DND-41 (cell line): ENCODE measurements around the gene CRELD1.

Source experiments
- EZH2 ChIP-seq: IDR thresholded peaks from 3 replicates; pipeline ENCODE4 v1.6.1; 2012; ENCODE audit warnings: borderline replicate concordance, low read depth, mild to moderate bottlenecking, moderate library complexity, low read length, inconsistent platforms; ENCODE audit not compliant: severe bottlenecking
- TF ChIP-seq, protein P1 (sequence below): IDR thresholded peaks from 2 replicates; pipeline ENCODE4 v1.5.1; 2012; ENCODE audit warnings: borderline replicate concordance, low read length, moderate library complexity, mild to moderate bottlenecking; ENCODE audit not compliant: poor library complexity, severe bottlenecking; ENCODE audit errors: extremely low read depth

DNA sequence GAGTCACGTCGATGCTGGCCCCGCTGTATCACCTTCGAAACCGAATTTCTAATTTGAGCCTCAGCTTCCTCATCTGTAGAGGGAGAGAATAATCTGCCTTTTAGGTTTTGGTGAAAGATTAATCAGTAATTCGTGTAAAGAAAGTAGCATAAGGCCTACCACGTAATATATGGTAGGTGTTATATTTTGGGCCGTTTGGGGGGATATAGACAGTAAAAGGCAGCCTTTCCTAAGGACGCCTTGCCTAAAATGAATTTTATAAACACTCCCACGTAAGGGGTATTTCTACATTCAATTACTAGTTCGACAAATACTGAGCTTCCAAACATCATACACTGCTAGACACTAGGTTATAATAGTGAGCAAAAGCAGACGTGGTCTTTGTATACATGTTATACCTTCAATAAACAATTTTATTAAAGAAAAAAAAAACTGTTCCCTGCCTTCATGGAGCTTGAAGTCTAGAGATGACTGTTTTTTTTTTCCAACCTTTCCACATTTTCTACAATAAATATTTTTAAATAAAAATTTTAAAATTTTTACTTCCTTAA lies 42.5 kb upstream of the CRELD1 start:
- TF ChIP-seq, protein P1, sequence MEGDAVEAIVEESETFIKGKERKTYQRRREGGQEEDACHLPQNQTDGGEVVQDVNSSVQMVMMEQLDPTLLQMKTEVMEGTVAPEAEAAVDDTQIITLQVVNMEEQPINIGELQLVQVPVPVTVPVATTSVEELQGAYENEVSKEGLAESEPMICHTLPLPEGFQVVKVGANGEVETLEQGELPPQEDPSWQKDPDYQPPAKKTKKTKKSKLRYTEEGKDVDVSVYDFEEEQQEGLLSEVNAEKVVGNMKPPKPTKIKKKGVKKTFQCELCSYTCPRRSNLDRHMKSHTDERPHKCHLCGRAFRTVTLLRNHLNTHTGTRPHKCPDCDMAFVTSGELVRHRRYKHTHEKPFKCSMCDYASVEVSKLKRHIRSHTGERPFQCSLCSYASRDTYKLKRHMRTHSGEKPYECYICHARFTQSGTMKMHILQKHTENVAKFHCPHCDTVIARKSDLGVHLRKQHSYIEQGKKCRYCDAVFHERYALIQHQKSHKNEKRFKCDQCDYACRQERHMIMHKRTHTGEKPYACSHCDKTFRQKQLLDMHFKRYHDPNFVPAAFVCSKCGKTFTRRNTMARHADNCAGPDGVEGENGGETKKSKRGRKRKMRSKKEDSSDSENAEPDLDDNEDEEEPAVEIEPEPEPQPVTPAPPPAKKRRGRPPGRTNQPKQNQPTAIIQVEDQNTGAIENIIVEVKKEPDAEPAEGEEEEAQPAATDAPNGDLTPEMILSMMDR, result no peak
- no peak for TF ChIP-seq EZH2
